Gastrocnemius medialis (tissue), 4 donors: ENCODE results near the gene ZNF521.

ENCODE experiments used
- CTCF ChIP-seq, 5 experiments: fragments of 450-650 bp in 3 of 5; fragments of 200-600 bp in 2 of 5; sonication (generic) in 2 of 5; IDR thresholded peaks in 4 of 5; conservative IDR thresholded peaks in 1 of 5; 1 replicate in 4 of 5; 2 replicates in 1 of 5; pipeline ENCODE4 v1.5.1; 2016 to 2019; ENCODE audit warnings: antibody characterized with exemption in 5 of 5, mild to moderate bottlenecking in 3 of 5, moderate library complexity in 3 of 5
- POLR2A ChIP-seq, 2 donors: fragments of 450-650 bp; IDR thresholded peaks; one replicate each; pipeline ENCODE4 v1.6.1; 2017; ENCODE audit warnings: antibody characterized with exemption in 2 of 2, mild to moderate bottlenecking in 2 of 2, moderate library complexity in 2 of 2

- TF ChIP-seq CTCF (IDR thresholded peaks at IDR 0.05 in 4 of 5, conservative IDR thresholded peaks at IDR 0.05 in 1 of 5), result no peak
- no peak for TF ChIP-seq POLR2A (IDR thresholded peaks at IDR 0.05)
These were observed 22.2 kb downstream of the ZNF521 start for GRCh38 chr18:25329783-25330182.
